ENCODE data around the gene SMURF2. TPM values are rescaled to one million over a fixed set of nuclear protein-coding genes. Genes with fewer than 3 reads are reported as not detected.

Gene SMURF2
- total and polyA plus RNA-seq, 2 of the 4 experiments (the other 2 are of a cell fraction) = 131 to 774 TPM

- TF ChIP-seq CEBPB (IDR thresholded peaks at IDR 0.05; ENCODE audit: low read depth, low read length) (no peak), MAFK (IDR thresholded peaks at IDR 0.05; ENCODE audit: low read depth, low read length) (peak; percentile 59)
- no peak for ATAC-seq (ENCODE audit: low read depth)
- peaks cover 36% of the 10 kb centered on the region for H3K36me3 ChIP-seq (ENCODE audit: control insufficient read depth, insufficient read depth, low read length)
These were observed 134.2 kb downstream of the SMURF2 start for GRCh38 chr17:64527914-64528313.

More at GRCh38 chr17:64527914-64528313, 134.2 kb downstream of the SMURF2 start:
- H3K27me3 ChIP-seq (ENCODE audit: control insufficient read depth, insufficient read depth, low read length) = no peaks in the 10 kb centered on the region
- no peak overlapping the region for H3K4me3 ChIP-seq (ENCODE audit: insufficient read depth, low read depth, low read length)
- no peak overlapping the region for H2BK5ac ChIP-seq (ENCODE audit: low read depth, low read length, poor library complexity, severe bottlenecking)
- no peak overlapping the region for H2AFZ ChIP-seq (replicated peaks; ENCODE audit: low read length, poor library complexity)
- no peak overlapping the region for H2AK5ac ChIP-seq (ENCODE audit: low read depth, low read length)
- in situ Hi-C loops (cut with MboI; ENCODE audit: low sequenced_read_pairs) (no loop called here), intact Hi-C loops (cut with micrococcal nuclease) (no loop called here), dilution Hi-C loops (cut with HindIII; ENCODE audit: low sequenced_read_pairs, unreplicated experiment) (no loop called here)
- WGBS, 2 experiments (ENCODE audit: extremely low coverage in 2 of 2, insufficient read length in 1 of 2) = 87% methylated on average over 2 of the region's 2 CpGs; no CpG with 5 or more reads in 1 of the 2 experiments
- H3K4me2 ChIP-seq (ENCODE audit: low read depth, low read length) = no peak overlapping the region
- no peak overlapping the region for H3K18ac ChIP-seq (ENCODE audit: low read depth, low read length)
- H3K4ac ChIP-seq (ENCODE audit: low read depth, low read length) = no peak overlapping the region
- no peak overlapping the region for H3K56ac ChIP-seq (ENCODE audit: extremely low read depth, insufficient read depth, low read length)
- H2AK9ac ChIP-seq (replicated peaks; ENCODE audit: low read depth, low read length, poor library complexity) = no peak overlapping the region
- no peak overlapping the region for H2BK20ac ChIP-seq (ENCODE audit: low read depth, low read length)
- peaks cover 19% of the 10 kb centered on the region for H4K20me1 ChIP-seq (ENCODE audit: insufficient read depth, low read length)
- H4K5ac ChIP-seq (ENCODE audit: low read depth, low read length) = no peak overlapping the region
- POLR2A ChIA-PET (ENCODE audit: unreplicated experiment) = interaction anchor here (0.7 kb wide), 1 partner anchor 21 kb away, joined by 3 read pairs; the partner anchor contains the start of gene CEP95
- H3K27ac ChIP-seq (ENCODE audit: insufficient read depth, low read length) = no peak overlapping the region
- peaks cover 0 to 10% of the 10 kb centered on the region in 2 experiments; a peak in 1 of 4 replicates for H3K79me1 ChIP-seq (ENCODE audit: low read depth in 1 of 2, low read length in 2 of 2)
- BruUV-seq (replicated peaks) = no TSS peak
- H2BK15ac ChIP-seq (ENCODE audit: low read depth, low read length) = no peak overlapping the region
- 0 out of 2 replicates have a peak, but pooled peaks cover 6% of the 10 kb centered on the region for H3K9me1 ChIP-seq (ENCODE audit: insufficient read depth, low read length)
- H3K4me1 ChIP-seq (ENCODE audit: control insufficient read depth, insufficient read depth, low read length) = no peaks in the 10 kb centered on the region
- no peaks in the 10 kb centered on the region for H3K9me3 ChIP-seq (ENCODE audit: control insufficient read depth, insufficient read depth, low read length)
- H3K9ac ChIP-seq (ENCODE audit: low read depth, low read length) = no peak overlapping the region
- no peak overlapping the region for H4K8ac ChIP-seq (ENCODE audit: low read depth in 2 of 2, low read length in 2 of 2)
- CTCF ChIA-PET = interaction anchor here (1.0 kb wide), 1 partner anchor 10 kb away, joined by 3 read pairs; no protein-coding TSS in a partner anchor
- H2BK120ac ChIP-seq (ENCODE audit: low read depth, low read length) = no peak overlapping the region
- no peak overlapping the region for H4K91ac ChIP-seq (ENCODE audit: insufficient read depth, low read depth, low read length)
- no peak overlapping the region for H3K14ac ChIP-seq (replicated peaks; ENCODE audit: low read depth, low read length)
- no peak for DNase-seq
- no peak overlapping the region for H3K23ac ChIP-seq (ENCODE audit: low read depth, low read length)

All from IMR-90 (cell line).